BJ (cell line): ENCODE measurements around the gene SH3RF3. TPM values are rescaled to one million over a fixed set of nuclear protein-coding genes. Genes with fewer than 3 reads are reported as not detected.

Experiments used
- CTCF ChIA-PET: fragments of 350-600 bp; formaldehyde crosslinking; extraction: SDS; loops from one replicate; lab custom pipeline; 2021; ENCODE audit warnings: antibody characterized with exemption, inconsistent platforms; lab: Yijun Ruan, JAX
- POLR2A ChIA-PET: fragments of 300-600 bp; sonication (Branson Sonifier 250); formaldehyde crosslinking; extraction: SDS; loops from one replicate; lab custom pipeline; 2021; ENCODE audit warnings: antibody characterized with exemption; lab: Charles Lee
- DNase-seq: peaks from one replicate; pipeline ENCODE4 v3.0.0-alpha.2; 2011; ENCODE audit warnings: low read depth
- H3K27me3 ChIP-seq: 2 replicates; pipeline ENCODE4 v1.6.0; 2011; ENCODE audit warnings: low read length; ENCODE audit not compliant: control insufficient read depth, insufficient read depth
- H3K36me3 ChIP-seq: 2 replicates; pipeline ENCODE4 v1.5.1; 2011; ENCODE audit warnings: low read length; ENCODE audit not compliant: control insufficient read depth, insufficient read depth
- H3K4me3 ChIP-seq: 2 replicates; pipeline ENCODE4 v1.5.1; 2011; ENCODE audit warnings: low read depth, mild to moderate bottlenecking, control low read depth, low read length
- CTCF ChIP-seq: IDR thresholded peaks from 2 replicates; pipeline ENCODE4 v1.5.1; 2011; ENCODE audit warnings: low read depth, mild to moderate bottlenecking, control low read depth, inconsistent platforms, low read length, moderate library complexity; ENCODE audit not compliant: insufficient read depth
- polyA plus RNA-seq: library from polyadenylated mRNA; depleted of rRNA; stranded (reverse); fragments of >200 nt; gene quantifications from 2 replicates; pipeline ENCODE4 v1.2.3, GENCODE V29; 2011

The SH3RF3 gene
- polyA plus RNA-seq, 1 experiment, result 3.6 TPM

GRCh38 chr2:109288544-109289368, 159.8 kb downstream of the SH3RF3 start:
- POLR2A ChIA-PET, result interaction anchor here (0.7 kb wide), 1 partner anchor 190 kb away, joined by 5 read pairs; no protein-coding TSS in a partner anchor
- CTCF ChIA-PET, result no interaction called here

GRCh38 chr2:109289504-109290222, 160.7 kb downstream of the SH3RF3 start:
- no peak overlapping the region for H3K4me3 ChIP-seq
- H3K27me3 ChIP-seq, result no peaks in the 10 kb centered on the region
- ChIA-PET POLR2A (interaction anchor here (0.7 kb wide), 1 partner anchor 189 kb away, joined by 5 read pairs; no protein-coding TSS in a partner anchor), CTCF (interaction anchor here (0.7 kb wide), 1 partner anchor 8 kb away, joined by 4 read pairs; no protein-coding TSS in a partner anchor)
- no peak for TF ChIP-seq CTCF
- no peak for DNase-seq
- no peaks in the 10 kb centered on the region for H3K36me3 ChIP-seq

More at GRCh38 chr2:109288544-109289368, 159.8 kb downstream of the SH3RF3 start:
- H3K4me3 ChIP-seq, result no peak overlapping the region
- no peaks in the 10 kb centered on the region for H3K36me3 ChIP-seq
- no peak for TF ChIP-seq CTCF
- DNase-seq, result no peak
- H3K27me3 ChIP-seq, result no peaks in the 10 kb centered on the region

GRCh38 chr2:109290887-109291643, 162.1 kb downstream of the SH3RF3 start:
- Histone ChIP-seq H3K4me3 (no peak overlapping the region), H3K27me3 (no peaks in the 10 kb centered on the region), H3K36me3 (no peaks in the 10 kb centered on the region)
- CTCF ChIA-PET, result interaction anchor here (1.0 kb wide), 1 partner anchor 58 kb away, joined by 3 read pairs; no protein-coding TSS in a partner anchor
- POLR2A ChIA-PET, result no interaction called here
- no peak for TF ChIP-seq CTCF
- DNase-seq, result peak; percentile 7

- Histone ChIP-seq H3K36me3 (no peaks in the 10 kb centered on the region), H3K27me3 (no peaks in the 10 kb centered on the region), H3K4me3 (no peak overlapping the region)
- no peak for TF ChIP-seq CTCF
- DNase-seq, result no peak
- ChIA-PET POLR2A (no interaction called here), CTCF (no interaction called here)
Observed at GRCh38 chr2:109292386-109292785, 163.4 kb downstream of the SH3RF3 start.
